ENCODE results near the gene COMMD6.

DNA sequence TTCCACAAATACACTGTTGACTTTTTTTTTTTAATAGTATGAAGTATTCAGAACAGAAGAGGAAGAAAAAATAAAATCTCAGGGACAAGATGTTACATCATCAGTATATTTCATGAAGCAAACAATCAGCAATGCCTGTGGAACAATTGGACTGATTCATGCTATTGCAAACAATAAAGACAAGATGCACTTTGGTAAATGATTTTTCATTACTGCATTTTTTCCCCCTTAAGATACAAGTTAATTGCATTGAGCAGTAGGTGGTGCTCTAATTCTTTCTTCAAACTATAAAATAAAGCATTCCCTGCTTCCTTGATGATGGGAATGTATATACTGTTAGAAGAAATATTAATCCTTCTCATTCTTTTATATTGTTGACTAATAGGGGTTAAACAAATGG lies 29.0 kb upstream of the COMMD6 start:
- TF ChIP-seq, protein P1, sequence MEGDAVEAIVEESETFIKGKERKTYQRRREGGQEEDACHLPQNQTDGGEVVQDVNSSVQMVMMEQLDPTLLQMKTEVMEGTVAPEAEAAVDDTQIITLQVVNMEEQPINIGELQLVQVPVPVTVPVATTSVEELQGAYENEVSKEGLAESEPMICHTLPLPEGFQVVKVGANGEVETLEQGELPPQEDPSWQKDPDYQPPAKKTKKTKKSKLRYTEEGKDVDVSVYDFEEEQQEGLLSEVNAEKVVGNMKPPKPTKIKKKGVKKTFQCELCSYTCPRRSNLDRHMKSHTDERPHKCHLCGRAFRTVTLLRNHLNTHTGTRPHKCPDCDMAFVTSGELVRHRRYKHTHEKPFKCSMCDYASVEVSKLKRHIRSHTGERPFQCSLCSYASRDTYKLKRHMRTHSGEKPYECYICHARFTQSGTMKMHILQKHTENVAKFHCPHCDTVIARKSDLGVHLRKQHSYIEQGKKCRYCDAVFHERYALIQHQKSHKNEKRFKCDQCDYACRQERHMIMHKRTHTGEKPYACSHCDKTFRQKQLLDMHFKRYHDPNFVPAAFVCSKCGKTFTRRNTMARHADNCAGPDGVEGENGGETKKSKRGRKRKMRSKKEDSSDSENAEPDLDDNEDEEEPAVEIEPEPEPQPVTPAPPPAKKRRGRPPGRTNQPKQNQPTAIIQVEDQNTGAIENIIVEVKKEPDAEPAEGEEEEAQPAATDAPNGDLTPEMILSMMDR (conservative IDR thresholded peaks at IDR 0.05): peak; percentile 50
- TF ChIP-seq ZFX (IDR thresholded peaks at IDR 0.05): no peak

Data from C4-2B (cell line).